8988T (cell line): ENCODE data around the gene WASF3.
"Not testable (repeated sequence)": the region's sequence is repeated elsewhere in the genome, so short reads cannot be mapped to it uniquely, and the experiment has no call there.

ENCODE experiments used
- DNase-seq: peaks from one replicate; pipeline ENCODE4 v3.0.0; 2011

WASF3 gene

DNA sequence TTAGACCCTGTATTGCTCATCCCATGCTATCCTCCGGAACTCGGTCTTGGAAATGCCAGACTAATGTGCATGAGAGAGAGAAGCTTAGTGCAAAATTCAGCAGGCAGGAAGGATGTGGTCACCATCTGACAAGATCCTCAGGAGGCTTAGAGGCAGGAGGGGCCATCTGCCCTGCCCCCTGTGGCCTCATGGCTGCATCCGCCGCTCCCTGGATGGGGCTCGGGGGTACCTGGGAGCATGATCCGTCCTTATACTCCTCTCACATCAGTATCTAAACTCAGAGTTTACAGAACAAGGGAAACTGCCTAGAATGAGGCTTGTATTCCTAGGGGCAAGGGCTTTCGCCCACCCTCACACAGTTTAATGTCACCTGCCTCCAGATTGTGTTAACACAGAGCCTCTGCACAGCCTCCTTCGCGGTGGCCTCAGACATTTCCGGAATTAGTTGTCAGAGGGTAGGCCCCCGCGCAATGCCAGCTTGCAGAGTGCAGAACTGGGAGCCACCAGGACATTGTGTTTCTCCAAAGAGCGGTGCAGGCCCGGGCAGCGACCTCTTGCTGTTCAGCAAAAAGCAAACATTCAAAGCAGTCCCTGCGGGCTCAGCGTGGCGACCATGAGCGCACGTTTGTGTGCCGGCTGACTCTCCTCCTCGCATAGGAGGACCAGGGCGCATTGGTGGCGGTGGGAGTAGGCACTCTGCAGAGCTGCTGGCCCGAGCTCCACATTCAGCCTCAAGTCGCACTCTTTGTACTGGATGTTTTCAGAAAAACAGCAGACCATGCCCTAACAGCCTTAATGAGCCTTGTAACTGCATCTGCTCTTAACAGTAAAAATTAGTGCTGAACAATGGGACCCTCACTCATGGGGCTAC, 164.0 kb downstream of the WASF3 start:
- DNase-seq: no peak

- no peak for DNase-seq
Observed at GRCh38 chr13:26722321-26722720, 164.8 kb downstream of the WASF3 start.

DNA sequence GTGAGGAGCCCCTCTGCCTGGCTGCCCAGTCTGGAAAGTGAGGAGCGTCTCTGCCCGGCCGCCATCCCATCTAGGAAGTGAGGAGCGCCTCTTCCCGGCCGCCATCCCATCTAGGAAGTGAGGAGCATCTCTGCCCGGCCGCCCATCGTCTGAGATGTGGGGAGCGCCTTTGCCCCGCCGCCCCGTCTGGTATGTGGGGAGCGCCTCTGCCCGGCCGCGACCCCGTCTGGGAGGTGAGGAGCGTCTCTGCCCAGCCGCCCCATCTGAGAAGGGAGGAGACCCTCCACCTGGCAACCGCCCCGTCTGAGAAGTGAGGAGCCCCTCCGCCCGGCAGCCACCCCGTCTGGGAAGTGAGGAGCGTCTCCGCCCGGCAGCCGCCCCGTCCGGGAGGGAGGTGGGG, 166.1 kb downstream of the WASF3 start:
- DNase-seq: not testable (repeated sequence)

- no peak for DNase-seq
Observed at GRCh38 chr13:26726684-26727083, 169.2 kb downstream of the WASF3 start.

- no peak for DNase-seq
Observed at GRCh38 chr13:26727122-26727521, 169.6 kb downstream of the WASF3 start.

- no peak for DNase-seq
Observed at GRCh38 chr13:26727633-26728032, 170.2 kb downstream of the WASF3 start.

- no peak for DNase-seq
Observed at GRCh38 chr13:26735677-26736076, 178.2 kb downstream of the WASF3 start.
